Measurements from ENCODE around the gene GFOD1.

The GFOD1 gene

DNA sequence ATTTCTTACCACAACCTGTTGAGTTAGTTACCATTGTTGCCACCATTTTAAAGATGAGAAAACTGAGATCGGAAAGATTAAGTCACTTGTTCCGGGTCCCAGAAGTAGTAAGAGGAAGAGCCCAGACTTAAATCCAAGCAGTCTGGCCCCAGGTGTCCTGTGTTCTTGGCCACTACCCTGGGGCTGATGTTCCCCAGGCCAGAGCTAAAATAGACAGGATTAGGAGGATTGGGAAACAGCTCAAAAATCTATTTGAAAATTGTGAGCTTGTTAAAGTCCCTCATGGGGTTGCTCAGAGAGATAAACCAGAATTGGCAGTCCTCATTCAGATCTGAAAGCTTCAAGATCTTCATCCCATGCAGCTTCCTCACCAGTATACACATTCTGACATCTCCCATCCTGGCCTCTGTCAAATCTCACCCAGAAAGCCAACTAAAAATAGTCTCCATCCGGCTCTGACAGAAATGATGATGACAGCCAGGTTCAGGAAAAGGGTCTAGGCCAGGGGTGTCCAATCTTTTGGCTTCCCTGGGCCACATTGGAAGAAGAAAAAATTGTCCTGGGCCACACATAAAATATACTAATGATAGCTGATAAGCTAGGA lies 62.0 kb downstream of the GFOD1 start:
- Histone ChIP-seq H3K4me3 (ENCODE audit: low read length) (no peak overlapping the region), H3K36me3 (ENCODE audit: insufficient read depth, low read length) (no peaks in the 10 kb centered on the region), H3K27me3 (ENCODE audit: control insufficient read depth, insufficient read depth, low read length) (no peaks in the 10 kb centered on the region), H3K9me3 (replicated peaks; ENCODE audit: low read length) (no peaks in the 10 kb centered on the region), H3K4me2 (ENCODE audit: low read length) (no peak overlapping the region), H3K4me1 (ENCODE audit: control insufficient read depth, insufficient read depth, low read length) (peaks cover 27% of the 10 kb centered on the region), H3K9ac (ENCODE audit: low read depth, low read length) (no peak overlapping the region)

DNA sequence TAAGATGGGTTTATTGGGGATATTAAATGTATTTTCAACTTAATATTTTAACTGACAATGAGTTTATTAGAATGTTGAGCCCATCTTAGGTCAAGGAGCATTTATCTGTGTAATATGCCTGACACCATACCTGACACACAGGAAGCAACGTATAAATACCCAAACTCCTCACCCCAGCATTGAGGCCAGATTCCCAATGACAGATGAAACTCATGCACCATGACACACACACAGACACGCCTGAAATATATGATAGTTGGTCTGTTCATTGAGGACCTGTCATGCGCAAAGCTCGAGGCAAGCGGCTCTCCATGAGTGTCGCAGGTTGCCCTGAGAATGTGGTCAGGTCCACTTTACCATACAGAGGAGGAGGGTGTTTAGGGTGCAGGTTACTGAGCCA lies 64.1 kb downstream of the GFOD1 start:
- Histone ChIP-seq H3K9ac (ENCODE audit: low read depth, low read length) (no peak overlapping the region), H3K4me1 (ENCODE audit: control insufficient read depth, insufficient read depth, low read length) (peaks cover 31% of the 10 kb centered on the region), H3K36me3 (ENCODE audit: insufficient read depth, low read length) (no peaks in the 10 kb centered on the region), H3K4me3 (ENCODE audit: low read length) (no peak overlapping the region), H3K4me2 (ENCODE audit: low read length) (no peak overlapping the region), H3K9me3 (replicated peaks; ENCODE audit: low read length) (no peaks in the 10 kb centered on the region), H3K27me3 (ENCODE audit: control insufficient read depth, insufficient read depth, low read length) (no peaks in the 10 kb centered on the region)

DNA sequence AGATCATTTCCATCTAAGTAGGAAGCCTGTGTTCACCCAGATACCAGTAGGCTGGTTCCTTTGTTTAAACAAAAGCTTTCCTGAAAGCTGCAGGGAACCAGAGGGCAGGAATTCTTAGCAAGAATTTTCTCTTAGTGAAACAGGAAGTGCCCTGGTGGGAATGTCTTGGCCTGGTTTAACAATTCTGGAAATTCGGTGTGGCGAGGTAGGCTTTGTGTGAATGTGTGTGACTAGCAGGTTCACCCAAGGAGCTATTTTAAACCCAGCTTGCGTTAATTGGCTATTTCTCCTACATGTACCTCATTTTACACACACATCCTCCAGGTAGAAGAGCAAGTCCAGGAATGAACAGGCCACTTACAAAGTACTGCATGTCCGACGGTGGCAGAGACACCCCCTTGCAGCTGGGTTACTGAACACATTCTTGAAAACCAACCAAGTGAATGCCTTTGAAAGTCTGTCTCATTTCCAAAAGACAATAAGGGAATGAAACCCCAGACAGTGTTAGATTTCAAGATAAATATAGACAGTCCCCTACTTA lies 64.6 kb downstream of the GFOD1 start:
- Histone ChIP-seq H3K36me3 (ENCODE audit: insufficient read depth, low read length) (no peaks in the 10 kb centered on the region), H3K9ac (ENCODE audit: low read depth, low read length) (no peak overlapping the region), H3K9me3 (replicated peaks; ENCODE audit: low read length) (no peaks in the 10 kb centered on the region), H3K27me3 (ENCODE audit: control insufficient read depth, insufficient read depth, low read length) (no peaks in the 10 kb centered on the region), H3K4me3 (ENCODE audit: low read length) (no peak overlapping the region), H3K4me2 (ENCODE audit: low read length) (peak overlapping the region; percentile 12), H3K4me1 (ENCODE audit: control insufficient read depth, insufficient read depth, low read length) (peaks cover 31% of the 10 kb centered on the region)

DNA sequence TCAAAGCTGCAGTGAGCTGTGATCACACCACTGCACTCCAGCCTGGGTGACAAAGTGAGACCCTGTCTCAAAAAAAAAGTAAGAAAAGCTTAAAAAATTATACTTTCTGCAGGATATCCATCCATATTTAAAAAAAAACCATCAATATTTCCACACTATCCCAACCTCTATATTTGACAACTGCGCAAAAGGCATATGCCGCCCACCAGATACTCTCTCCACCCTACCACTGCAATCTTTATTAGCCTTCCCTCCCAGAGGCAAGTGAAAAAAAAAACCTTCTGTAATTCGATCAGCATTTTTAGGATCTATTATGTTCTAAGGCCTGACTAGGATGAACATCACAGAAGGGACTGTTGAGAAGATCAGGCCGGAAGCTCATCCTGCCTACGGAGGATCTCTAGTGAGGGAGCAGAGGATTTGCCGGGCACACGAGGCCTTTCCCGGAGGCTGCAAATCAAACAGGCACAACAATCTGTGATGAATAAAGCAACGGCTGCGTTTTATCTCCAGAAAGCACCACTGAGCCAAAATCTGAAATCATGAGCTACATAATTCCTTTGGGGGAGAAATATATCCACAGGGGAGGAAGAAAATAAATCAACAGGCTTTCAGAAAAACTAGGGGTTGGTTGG lies 65.9 kb downstream of the GFOD1 start:
- no peak overlapping the region for H3K4me3 ChIP-seq (ENCODE audit: low read length)
- no peaks in the 10 kb centered on the region for H3K36me3 ChIP-seq (ENCODE audit: insufficient read depth, low read length)
- no peaks in the 10 kb centered on the region for H3K27me3 ChIP-seq (ENCODE audit: control insufficient read depth, insufficient read depth, low read length)
- H3K4me1 ChIP-seq (ENCODE audit: control insufficient read depth, insufficient read depth, low read length) = peaks cover 31% of the 10 kb centered on the region
- H3K9me3 ChIP-seq (replicated peaks; ENCODE audit: low read length) = no peaks in the 10 kb centered on the region
- no peak overlapping the region for H3K4me2 ChIP-seq (ENCODE audit: low read length)
- no peak overlapping the region for H3K9ac ChIP-seq (ENCODE audit: low read depth, low read length)

DNA sequence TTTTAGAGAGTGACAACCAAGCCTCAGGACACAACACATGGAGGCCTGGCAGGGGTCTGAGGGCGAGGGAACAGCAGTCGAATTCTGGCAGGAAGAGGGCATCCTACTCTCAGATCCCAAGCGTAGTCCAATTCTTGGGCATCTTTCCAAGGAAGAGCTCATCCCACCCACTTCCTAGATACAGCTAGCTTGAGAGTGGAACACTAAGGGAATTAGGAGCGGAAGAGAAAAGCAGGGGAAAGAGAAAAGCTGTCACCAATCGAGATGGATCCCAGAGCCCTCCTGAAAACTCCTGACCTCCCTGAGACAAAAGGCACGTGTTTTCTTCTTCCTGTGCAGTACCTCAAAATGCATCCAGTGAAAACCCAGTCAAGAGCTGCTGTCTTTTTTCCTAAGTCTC lies 67.1 kb downstream of the GFOD1 start:
- Histone ChIP-seq H3K4me1 (ENCODE audit: control insufficient read depth, insufficient read depth, low read length) (peaks cover 19% of the 10 kb centered on the region), H3K4me2 (ENCODE audit: low read length) (no peak overlapping the region)

DNA sequence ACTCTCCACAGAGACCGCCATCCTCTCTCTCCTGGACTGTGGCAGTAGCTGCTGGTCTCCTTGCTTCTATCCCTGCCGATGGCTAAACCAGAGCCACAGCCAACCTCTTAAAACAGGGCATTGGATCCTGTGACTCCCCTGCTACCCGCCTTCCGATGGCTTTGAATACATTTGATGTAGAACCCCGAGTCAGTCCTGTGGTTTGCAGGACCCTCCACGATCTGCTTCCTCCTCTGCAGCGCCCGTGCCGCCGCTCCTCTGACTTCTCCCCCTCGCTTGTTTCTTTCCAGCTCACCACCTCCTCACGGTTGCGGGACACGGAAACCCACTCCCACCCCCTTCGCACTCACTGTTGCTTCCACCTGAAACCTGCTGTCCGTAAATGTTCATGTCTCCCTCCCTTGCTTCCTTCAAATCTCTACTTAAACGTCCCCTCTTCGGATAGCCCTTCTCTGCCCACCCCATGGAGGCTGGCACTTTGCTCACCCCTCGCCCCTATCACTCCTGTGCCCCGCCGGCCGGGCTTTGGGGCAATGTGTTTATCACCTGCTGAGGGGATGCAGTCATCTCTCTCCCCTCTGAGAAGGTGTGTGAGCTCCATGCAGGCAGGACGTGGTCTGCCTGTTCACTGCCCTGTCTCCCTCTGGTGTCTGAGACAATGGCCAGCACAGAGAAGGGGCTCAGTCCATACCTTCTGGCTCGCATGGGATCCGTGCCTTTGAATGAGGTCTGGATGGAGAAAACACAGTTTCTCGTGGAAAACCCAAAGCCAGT lies 67.8 kb downstream of the GFOD1 start:
- no peaks in the 10 kb centered on the region for H3K36me3 ChIP-seq (ENCODE audit: insufficient read depth, low read length)
- H3K4me1 ChIP-seq (ENCODE audit: control insufficient read depth, insufficient read depth, low read length) = peaks cover 18% of the 10 kb centered on the region
- H3K27me3 ChIP-seq (ENCODE audit: control insufficient read depth, insufficient read depth, low read length) = no peaks in the 10 kb centered on the region
- H3K4me3 ChIP-seq (ENCODE audit: low read length) = no peak overlapping the region
- H3K9me3 ChIP-seq (replicated peaks; ENCODE audit: low read length) = no peaks in the 10 kb centered on the region
- H3K4me2 ChIP-seq (ENCODE audit: low read length) = no peak overlapping the region
- no peak overlapping the region for H3K9ac ChIP-seq (ENCODE audit: low read depth, low read length)

More for the DNA sequence above, 67.1 kb downstream of the GFOD1 start:
- no peak overlapping the region for H3K4me3 ChIP-seq (ENCODE audit: low read length)
- no peaks in the 10 kb centered on the region for H3K27me3 ChIP-seq (ENCODE audit: control insufficient read depth, insufficient read depth, low read length)
- no peaks in the 10 kb centered on the region for H3K36me3 ChIP-seq (ENCODE audit: insufficient read depth, low read length)
- H3K9ac ChIP-seq (ENCODE audit: low read depth, low read length) = no peak overlapping the region
- H3K9me3 ChIP-seq (replicated peaks; ENCODE audit: low read length) = no peaks in the 10 kb centered on the region

DNA sequence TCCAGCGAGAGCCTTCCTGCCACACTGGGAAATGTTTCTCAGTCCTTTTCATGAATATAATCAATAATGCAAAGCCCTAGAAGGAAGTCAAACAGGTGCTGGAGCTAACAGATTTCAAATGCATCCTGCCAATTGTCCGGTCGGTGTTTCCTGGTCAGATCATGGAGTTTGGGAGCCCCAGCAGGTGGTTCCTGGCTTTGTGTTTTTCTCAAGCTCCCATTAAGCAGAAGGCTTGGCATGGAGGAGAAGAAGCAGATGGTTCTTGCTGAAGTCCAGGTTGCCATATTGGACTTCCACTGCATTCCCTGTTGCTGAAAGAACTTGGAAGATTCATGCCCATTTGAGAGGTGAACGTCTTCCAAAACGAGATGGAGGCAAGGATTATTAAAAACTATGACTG lies 68.6 kb downstream of the GFOD1 start:
- Histone ChIP-seq H3K27me3 (ENCODE audit: control insufficient read depth, insufficient read depth, low read length) (no peaks in the 10 kb centered on the region), H3K4me2 (ENCODE audit: low read length) (no peak overlapping the region), H3K36me3 (ENCODE audit: insufficient read depth, low read length) (no peaks in the 10 kb centered on the region), H3K4me1 (ENCODE audit: control insufficient read depth, insufficient read depth, low read length) (peaks cover 24% of the 10 kb centered on the region), H3K4me3 (ENCODE audit: low read length) (no peak overlapping the region), H3K9ac (ENCODE audit: low read depth, low read length) (no peak overlapping the region), H3K9me3 (replicated peaks; ENCODE audit: low read length) (no peaks in the 10 kb centered on the region)

DNA sequence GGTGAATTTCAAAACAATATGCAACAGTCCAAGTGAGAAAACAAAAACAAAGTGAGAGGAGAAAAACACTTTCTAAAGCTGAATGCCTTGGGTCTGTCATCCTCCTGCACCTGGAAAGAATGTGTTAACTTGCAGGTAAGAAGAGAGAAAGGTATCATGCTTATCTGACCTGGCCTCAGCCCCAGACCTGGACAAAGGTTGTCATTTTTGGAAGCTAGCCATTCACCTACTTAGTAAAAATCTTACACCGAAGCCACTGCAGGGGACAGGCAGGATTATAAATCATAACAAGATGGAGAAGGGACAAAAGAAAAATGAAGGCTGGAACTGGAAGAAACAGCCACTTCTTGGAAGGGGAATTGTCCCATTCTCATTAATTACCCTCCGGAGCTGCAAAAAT lies 69.4 kb downstream of the GFOD1 start:
- Histone ChIP-seq H3K9ac (ENCODE audit: low read depth, low read length) (no peak overlapping the region), H3K4me1 (ENCODE audit: control insufficient read depth, insufficient read depth, low read length) (peaks cover 27% of the 10 kb centered on the region), H3K9me3 (replicated peaks; ENCODE audit: low read length) (no peaks in the 10 kb centered on the region), H3K4me3 (ENCODE audit: low read length) (no peak overlapping the region), H3K27me3 (ENCODE audit: control insufficient read depth, insufficient read depth, low read length) (no peaks in the 10 kb centered on the region), H3K4me2 (ENCODE audit: low read length) (no peak overlapping the region), H3K36me3 (ENCODE audit: insufficient read depth, low read length) (no peaks in the 10 kb centered on the region)

DNA sequence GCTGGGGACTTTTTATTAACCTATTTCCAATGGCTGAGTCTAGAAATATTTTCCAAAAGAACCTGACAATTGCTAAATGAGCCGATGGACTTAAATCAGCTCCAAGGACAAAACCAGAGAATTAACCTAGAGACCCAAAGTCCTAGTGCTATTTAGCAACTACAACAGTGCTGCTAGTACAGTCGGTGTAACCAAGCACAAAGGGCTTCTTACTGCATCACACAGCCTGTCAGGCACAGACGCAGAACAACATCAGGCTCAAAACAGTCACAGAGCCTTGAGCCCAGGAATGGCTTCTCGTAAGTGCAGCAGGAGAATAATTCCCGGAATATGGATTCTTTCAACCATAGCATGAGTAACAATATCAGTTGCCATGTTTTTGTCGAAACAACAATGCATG lies 70.0 kb downstream of the GFOD1 start:
- peaks cover 22% of the 10 kb centered on the region for H3K4me1 ChIP-seq (ENCODE audit: control insufficient read depth, insufficient read depth, low read length)

DNA sequence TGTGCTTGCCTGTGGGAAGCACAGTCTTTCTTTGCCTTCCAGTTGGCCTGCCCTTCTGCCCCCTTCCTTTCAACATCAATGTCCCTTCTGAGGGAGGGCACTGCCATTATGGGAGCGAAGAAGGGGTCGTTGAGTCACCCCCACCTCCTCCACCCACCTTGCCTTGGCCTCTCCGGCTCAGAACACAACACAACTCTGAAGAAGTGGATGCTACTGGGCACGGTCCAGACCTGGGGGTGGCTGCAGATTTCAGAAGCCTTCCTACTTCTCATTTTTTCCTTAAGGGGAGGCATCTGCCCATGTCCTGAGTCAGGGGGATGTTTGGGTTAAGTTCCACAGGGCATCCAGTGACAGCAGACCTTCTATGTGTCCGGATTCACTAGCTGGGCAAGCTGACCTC lies 72.1 kb downstream of the GFOD1 start:
- no peak overlapping the region for H3K9ac ChIP-seq (ENCODE audit: low read depth, low read length)
- H3K9me3 ChIP-seq (replicated peaks; ENCODE audit: low read length) = no peaks in the 10 kb centered on the region
- H3K27me3 ChIP-seq (ENCODE audit: control insufficient read depth, insufficient read depth, low read length) = no peaks in the 10 kb centered on the region
- peaks cover 18% of the 10 kb centered on the region for H3K4me1 ChIP-seq (ENCODE audit: control insufficient read depth, insufficient read depth, low read length)
- H3K4me2 ChIP-seq (ENCODE audit: low read length) = no peak overlapping the region
- H3K4me3 ChIP-seq (ENCODE audit: low read length) = no peak overlapping the region
- no peaks in the 10 kb centered on the region for H3K36me3 ChIP-seq (ENCODE audit: insufficient read depth, low read length)

More for the DNA sequence above, 70.0 kb downstream of the GFOD1 start:
- H3K27me3 ChIP-seq (ENCODE audit: control insufficient read depth, insufficient read depth, low read length) = no peaks in the 10 kb centered on the region
- H3K9ac ChIP-seq (ENCODE audit: low read depth, low read length) = no peak overlapping the region
- no peaks in the 10 kb centered on the region for H3K36me3 ChIP-seq (ENCODE audit: insufficient read depth, low read length)
- H3K4me2 ChIP-seq (ENCODE audit: low read length) = no peak overlapping the region
- H3K4me3 ChIP-seq (ENCODE audit: low read length) = no peak overlapping the region
- H3K9me3 ChIP-seq (replicated peaks; ENCODE audit: low read length) = no peaks in the 10 kb centered on the region

DNA sequence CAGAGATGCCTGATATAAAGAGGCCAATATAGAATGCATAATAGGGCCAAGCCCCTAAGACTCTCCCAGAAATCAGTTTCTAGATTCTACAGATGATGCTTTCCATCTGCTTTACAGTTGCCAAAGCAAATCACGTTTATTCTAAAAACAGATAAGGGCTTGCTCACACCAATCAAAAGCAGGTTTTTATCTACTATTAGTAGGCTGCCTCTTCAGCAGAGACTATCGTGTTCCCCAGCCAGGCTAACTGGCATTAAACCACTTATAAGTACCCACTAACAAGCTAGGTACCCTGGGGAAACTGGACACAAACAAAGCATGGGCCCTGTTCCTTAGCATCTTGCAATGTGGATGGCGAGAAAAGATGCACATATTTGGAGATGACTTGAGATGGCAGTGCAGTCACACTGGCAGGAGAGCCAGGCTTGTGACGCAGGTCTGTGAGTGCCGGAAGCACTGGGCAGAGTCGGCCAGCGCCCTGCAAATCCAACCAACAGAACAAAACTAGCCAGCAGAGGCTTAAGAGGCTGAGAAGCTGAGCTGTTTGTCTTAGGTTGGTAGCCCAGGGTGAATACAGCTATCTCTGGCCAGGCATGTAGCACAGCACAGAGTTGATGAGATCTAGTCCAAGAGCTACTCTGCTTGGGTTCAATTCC lies 73.4 kb downstream of the GFOD1 start:
- Histone ChIP-seq H3K4me1 (ENCODE audit: control insufficient read depth, insufficient read depth, low read length) (peaks cover 14% of the 10 kb centered on the region), H3K4me2 (ENCODE audit: low read length) (no peak overlapping the region), H3K9ac (ENCODE audit: low read depth, low read length) (no peak overlapping the region), H3K36me3 (ENCODE audit: insufficient read depth, low read length) (no peaks in the 10 kb centered on the region), H3K9me3 (replicated peaks; ENCODE audit: low read length) (no peaks in the 10 kb centered on the region), H3K4me3 (ENCODE audit: low read length) (no peak overlapping the region), H3K27me3 (ENCODE audit: control insufficient read depth, insufficient read depth, low read length) (no peaks in the 10 kb centered on the region)

Data from skeletal muscle satellite cell (primary cell).